NT2/D1 (cell line): ENCODE results near the gene NANOS1.

ENCODE experiments used
- YY1 ChIP-seq: IDR thresholded peaks from 2 replicates; pipeline ENCODE4 v1.6.1; 2011; ENCODE audit not compliant: insufficient read length, insufficient read depth
- ZNF274 ChIP-seq: IDR thresholded peaks from 2 replicates; pipeline ENCODE4 v1.6.1; 2011; ENCODE audit warnings: mild to moderate bottlenecking, low read depth, low read length

DNA sequence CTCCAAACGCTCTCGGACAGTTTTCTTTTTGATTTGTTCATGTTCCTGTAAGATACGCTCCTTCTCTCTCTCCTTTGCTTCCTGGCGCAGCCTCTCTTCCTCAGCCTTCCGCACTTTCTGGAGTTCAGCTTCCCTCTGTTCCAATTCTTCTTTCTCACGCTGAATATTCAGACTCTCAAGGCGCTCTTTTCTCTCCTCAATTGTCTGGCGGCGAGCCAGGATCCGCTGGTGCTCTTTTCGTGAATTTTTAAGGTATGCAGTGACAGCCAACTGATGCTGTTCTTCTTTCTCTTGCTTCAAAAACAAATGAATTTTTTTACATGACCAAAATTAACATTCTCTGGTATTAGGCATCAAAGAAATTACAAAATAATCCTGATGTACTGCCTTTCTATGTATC, 28.5 kb downstream of the NANOS1 start:
- TF ChIP-seq ZNF274 (no peak), YY1 (no peak)
